GM12878 (cell line): ENCODE results near the gene PALD1. TPM values are rescaled to one million over a fixed set of nuclear protein-coding genes. Genes with fewer than 3 reads are reported as not detected.

ENCODE experiments used
- BHLHE40 ChIP-seq, 2 experiments: fragments of 450-650 bp in 1 of 2; IDR thresholded peaks; 2 replicates each; pipeline ENCODE4 v1.6.1; 2011 to 2017; ENCODE audit warnings: low read depth in 2 of 2, borderline replicate concordance in 1 of 2, improper control_type of control experiment in 1 of 2, low read length in 1 of 2, mild to moderate bottlenecking in 1 of 2
- EED ChIP-seq: sonication (generic); IDR thresholded peaks from 2 replicates; pipeline ENCODE4 v1.6.1; 2016; ENCODE audit warnings: antibody characterized with exemption, low read depth
- EP300 ChIP-seq, 2 experiments: fragments of 150-350 bp in 1 of 2; IDR thresholded peaks; 2 replicates each; pipeline ENCODE4 v1.6.1; 2011 to 2012; ENCODE audit warnings: low read depth in 2 of 2, low read length in 2 of 2, borderline replicate concordance in 1 of 2, improper control_type of control experiment in 1 of 2, inconsistent platforms in 1 of 2; ENCODE audit not compliant: control insufficient read depth in 1 of 2
- FOS ChIP-seq: IDR thresholded peaks from 3 replicates; pipeline ENCODE4 v1.6.1; 2011; ENCODE audit warnings: borderline replicate concordance; ENCODE audit not compliant: insufficient read length; ENCODE audit errors: extremely low read depth
- FOXK2 ChIP-seq: fragments of 450-650 bp; IDR thresholded peaks from 2 replicates; pipeline ENCODE4 v1.6.1; 2017; ENCODE audit warnings: mild to moderate bottlenecking, moderate library complexity
- HDAC2 ChIP-seq: fragments of 200-600 bp; sonication (generic); IDR thresholded peaks from 2 replicates; pipeline ENCODE4 v1.6.1; 2017
- LARP7 ChIP-seq: fragments of 450-650 bp; IDR thresholded peaks from 2 replicates; pipeline ENCODE4 v1.6.1; 2017; ENCODE audit warnings: mild to moderate bottlenecking
- MEF2B ChIP-seq: fragments of 450-650 bp; IDR thresholded peaks from 2 replicates; pipeline ENCODE4 v1.6.1; 2018; ENCODE audit warnings: mild to moderate bottlenecking, moderate library complexity; ENCODE audit not compliant: partially characterized antibody, poor library complexity, severe bottlenecking
- MTA2 ChIP-seq: fragments of 450-650 bp; IDR thresholded peaks from 2 replicates; pipeline ENCODE4 v1.6.1; 2016; ENCODE audit warnings: low read depth, mild to moderate bottlenecking, moderate library complexity
- NFIC ChIP-seq: IDR thresholded peaks from 2 replicates; pipeline ENCODE4 v1.6.1; 2012; ENCODE audit warnings: low read depth, mild to moderate bottlenecking, inconsistent platforms, low read length, moderate library complexity
- NFXL1 ChIP-seq: fragments of 450-650 bp; IDR thresholded peaks from 2 replicates; pipeline ENCODE4 v1.6.1; 2017; ENCODE audit warnings: antibody characterized with exemption, mild to moderate bottlenecking, borderline replicate concordance
- RAD51 ChIP-seq: fragments of 450-650 bp; IDR thresholded peaks from 2 replicates; pipeline ENCODE4 v1.6.1; 2016; ENCODE audit warnings: moderate library complexity, mild to moderate bottlenecking, inconsistent platforms
- SIN3A ChIP-seq: IDR thresholded peaks from 2 replicates; pipeline ENCODE4 v1.6.1; 2012; ENCODE audit warnings: low read depth, low read length, improper control_type of control experiment
- SIX5 ChIP-seq: IDR thresholded peaks from 2 replicates; pipeline ENCODE4 v1.6.1; 2011; ENCODE audit warnings: mild to moderate bottlenecking, low read depth, low read length, moderate library complexity; ENCODE audit not compliant: severe bottlenecking
- SMAD1 ChIP-seq: fragments of 450-650 bp; IDR thresholded peaks from 2 replicates; pipeline ENCODE4 v1.6.1; 2018; ENCODE audit warnings: mild to moderate bottlenecking, low read depth; ENCODE audit not compliant: partially characterized antibody
- ZNF622 ChIP-seq: fragments of 450-650 bp; IDR thresholded peaks from 2 replicates; pipeline ENCODE4 v1.6.1; 2017; ENCODE audit warnings: mild to moderate bottlenecking, inconsistent platforms
- polyA plus RNA-seq, 11 experiments: library from polyadenylated mRNA; depleted of rRNA in 4 of 11; unstranded in 6 of 11; stranded (reverse) in 5 of 11; fragments of >200 nt; fragmentation: Nextera tagmentation in 4 of 11; fragmentation: Illumina TruSeq in 1 of 11; extraction: Ambion mirVana in 4 of 11; extraction: Trizol in 1 of 11; gene quantifications; 1 replicate in 1 of 11; 2 replicates in 10 of 11; pipeline versions ENCODE4 v1.2.1 to v1.2.3, GENCODE V29; 2011 to 2016; ENCODE audit warnings: inconsistent platforms in 2 of 11, missing spikeins in 2 of 11, low read depth in 1 of 11
- total RNA-seq, 4 experiments: library from RNA; depleted of rRNA in 3 of 4; stranded (reverse); fragments of >200 nt in 3 of 4; fragmentation: Illumina TruSeq in 1 of 4; extraction: Trizol in 1 of 4; gene quantifications; 2 replicates each; pipeline versions ENCODE4 v1.2.1 to v1.2.3, GENCODE V29; 2013 to 2021
- TF ChIP-seq, protein P1 (sequence below): IDR thresholded peaks from 2 replicates; pipeline ENCODE4 v1.6.1; 2011; ENCODE audit warnings: low read depth, mild to moderate bottlenecking, low read length, moderate library complexity, borderline replicate concordance; ENCODE audit errors: extremely low read depth
- TF ChIP-seq, protein P2 (sequence below): fragments of 450-650 bp; IDR thresholded peaks from 2 replicates; pipeline ENCODE4 v1.6.1; 2016; ENCODE audit warnings: mild to moderate bottlenecking
- TF ChIP-seq, protein P3 (sequence below): fragments of 450-650 bp; IDR thresholded peaks from 2 replicates; pipeline ENCODE4 v1.6.1; 2016; ENCODE audit warnings: mild to moderate bottlenecking, moderate library complexity, borderline replicate concordance
- TF ChIP-seq, protein P4 (sequence below): fragments of 450-650 bp; conservative IDR thresholded peaks from 2 replicates; pipeline ENCODE4 v1.6.1; 2017; ENCODE audit warnings: mild to moderate bottlenecking, moderate library complexity
- TF ChIP-seq, protein P5 (sequence below): fragments of 150-350 bp; IDR thresholded peaks from 2 replicates; pipeline ENCODE4 v1.6.1; 2014; ENCODE audit warnings: mild to moderate bottlenecking, low read depth, low read length

PALD1 gene
- total and polyA plus RNA-seq, 10 of the 15 experiments (the other 5 are each of a cell fraction or from before 2014, with no cell fraction given) = 0.43 to 20.9 (median 9.0) TPM

DNA sequence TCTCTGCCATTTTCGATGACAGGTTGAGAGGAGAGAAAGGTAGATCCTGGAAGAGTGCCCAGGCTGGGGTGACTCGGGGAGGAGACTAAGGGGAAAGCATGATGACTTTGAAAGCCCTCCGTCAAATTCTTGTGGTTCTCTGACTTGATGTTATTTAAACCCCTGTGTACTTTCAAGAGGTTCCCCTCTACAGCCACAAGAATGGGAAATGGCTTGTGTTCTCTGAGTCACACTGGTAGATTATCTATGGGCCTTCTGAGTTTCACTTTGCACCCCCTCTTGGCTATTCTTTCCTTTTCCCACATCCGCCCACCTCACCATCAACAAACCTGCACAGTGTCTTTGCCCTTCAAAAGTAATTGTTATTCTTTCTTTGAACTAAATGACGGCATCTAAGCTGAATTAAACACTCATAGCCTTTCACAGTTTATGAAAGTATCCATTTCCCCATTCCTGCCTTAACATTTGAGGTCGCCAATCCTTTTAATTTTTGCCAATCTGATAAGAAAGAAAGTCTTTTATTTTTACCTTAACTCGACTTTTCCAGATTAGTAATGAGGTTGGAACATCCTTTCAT lies 99.9 kb downstream of the PALD1 start (continued):
- TF ChIP-seq NFXL1 (no peak), BHLHE40 (IDR thresholded peaks at IDR 0.05; ENCODE audit: borderline replicate concordance in 1 of 2, low read depth in 2 of 2, low read length in 1 of 2) (peak; percentile 78 to 82), SIN3A (no peak), EP300 (IDR thresholded peaks at IDR 0.05; ENCODE audit: borderline replicate concordance in 1 of 2, control insufficient read depth in 1 of 2, low read depth in 2 of 2, low read length in 2 of 2) (peak; percentile 95 to 97), LARP7 (no peak), NFIC (peak; percentile 98), SIX5 (peak; percentile 21), EED (peak; percentile 99), FOXK2 (no peak), HDAC2 (no peak), MTA2 (peak; percentile 98), SMAD1 (peak; percentile 47), FOS (no peak), MEF2B (peak; percentile 87), RAD51 (peak; percentile 63; the same call in 1 of the 2 replicates), ZNF622 (no peak)
- TF ChIP-seq, protein P1, sequence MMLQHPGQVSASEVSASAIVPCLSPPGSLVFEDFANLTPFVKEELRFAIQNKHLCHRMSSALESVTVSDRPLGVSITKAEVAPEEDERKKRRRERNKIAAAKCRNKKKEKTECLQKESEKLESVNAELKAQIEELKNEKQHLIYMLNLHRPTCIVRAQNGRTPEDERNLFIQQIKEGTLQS = no peak
- TF ChIP-seq, protein P2, sequence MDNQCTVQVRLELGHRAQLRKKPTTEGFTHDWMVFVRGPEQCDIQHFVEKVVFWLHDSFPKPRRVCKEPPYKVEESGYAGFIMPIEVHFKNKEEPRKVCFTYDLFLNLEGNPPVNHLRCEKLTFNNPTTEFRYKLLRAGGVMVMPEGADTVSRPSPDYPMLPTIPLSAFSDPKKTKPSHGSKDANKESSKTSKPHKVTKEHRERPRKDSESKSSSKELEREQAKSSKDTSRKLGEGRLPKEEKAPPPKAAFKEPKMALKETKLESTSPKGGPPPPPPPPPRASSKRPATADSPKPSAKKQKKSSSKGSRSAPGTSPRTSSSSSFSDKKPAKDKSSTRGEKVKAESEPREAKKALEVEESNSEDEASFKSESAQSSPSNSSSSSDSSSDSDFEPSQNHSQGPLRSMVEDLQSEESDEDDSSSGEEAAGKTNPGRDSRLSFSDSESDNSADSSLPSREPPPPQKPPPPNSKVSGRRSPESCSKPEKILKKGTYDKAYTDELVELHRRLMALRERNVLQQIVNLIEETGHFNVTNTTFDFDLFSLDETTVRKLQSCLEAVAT = peak; percentile 88
- TF ChIP-seq, protein P3, sequence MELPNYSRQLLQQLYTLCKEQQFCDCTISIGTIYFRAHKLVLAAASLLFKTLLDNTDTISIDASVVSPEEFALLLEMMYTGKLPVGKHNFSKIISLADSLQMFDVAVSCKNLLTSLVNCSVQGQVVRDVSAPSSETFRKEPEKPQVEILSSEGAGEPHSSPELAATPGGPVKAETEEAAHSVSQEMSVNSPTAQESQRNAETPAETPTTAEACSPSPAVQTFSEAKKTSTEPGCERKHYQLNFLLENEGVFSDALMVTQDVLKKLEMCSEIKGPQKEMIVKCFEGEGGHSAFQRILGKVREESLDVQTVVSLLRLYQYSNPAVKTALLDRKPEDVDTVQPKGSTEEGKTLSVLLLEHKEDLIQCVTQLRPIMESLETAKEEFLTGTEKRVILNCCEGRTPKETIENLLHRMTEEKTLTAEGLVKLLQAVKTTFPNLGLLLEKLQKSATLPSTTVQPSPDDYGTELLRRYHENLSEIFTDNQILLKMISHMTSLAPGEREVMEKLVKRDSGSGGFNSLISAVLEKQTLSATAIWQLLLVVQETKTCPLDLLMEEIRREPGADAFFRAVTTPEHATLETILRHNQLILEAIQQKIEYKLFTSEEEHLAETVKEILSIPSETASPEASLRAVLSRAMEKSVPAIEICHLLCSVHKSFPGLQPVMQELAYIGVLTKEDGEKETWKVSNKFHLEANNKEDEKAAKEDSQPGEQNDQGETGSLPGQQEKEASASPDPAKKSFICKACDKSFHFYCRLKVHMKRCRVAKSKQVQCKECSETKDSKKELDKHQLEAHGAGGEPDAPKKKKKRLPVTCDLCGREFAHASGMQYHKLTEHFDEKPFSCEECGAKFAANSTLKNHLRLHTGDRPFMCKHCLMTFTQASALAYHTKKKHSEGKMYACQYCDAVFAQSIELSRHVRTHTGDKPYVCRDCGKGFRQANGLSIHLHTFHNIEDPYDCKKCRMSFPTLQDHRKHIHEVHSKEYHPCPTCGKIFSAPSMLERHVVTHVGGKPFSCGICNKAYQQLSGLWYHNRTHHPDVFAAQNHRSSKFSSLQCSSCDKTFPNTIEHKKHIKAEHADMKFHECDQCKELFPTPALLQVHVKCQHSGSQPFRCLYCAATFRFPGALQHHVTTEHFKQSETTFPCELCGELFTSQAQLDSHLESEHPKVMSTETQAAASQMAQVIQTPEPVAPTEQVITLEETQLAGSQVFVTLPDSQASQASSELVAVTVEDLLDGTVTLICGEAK = no peak; the same call in 1 of the 2 replicates
- TF ChIP-seq, protein P4, sequence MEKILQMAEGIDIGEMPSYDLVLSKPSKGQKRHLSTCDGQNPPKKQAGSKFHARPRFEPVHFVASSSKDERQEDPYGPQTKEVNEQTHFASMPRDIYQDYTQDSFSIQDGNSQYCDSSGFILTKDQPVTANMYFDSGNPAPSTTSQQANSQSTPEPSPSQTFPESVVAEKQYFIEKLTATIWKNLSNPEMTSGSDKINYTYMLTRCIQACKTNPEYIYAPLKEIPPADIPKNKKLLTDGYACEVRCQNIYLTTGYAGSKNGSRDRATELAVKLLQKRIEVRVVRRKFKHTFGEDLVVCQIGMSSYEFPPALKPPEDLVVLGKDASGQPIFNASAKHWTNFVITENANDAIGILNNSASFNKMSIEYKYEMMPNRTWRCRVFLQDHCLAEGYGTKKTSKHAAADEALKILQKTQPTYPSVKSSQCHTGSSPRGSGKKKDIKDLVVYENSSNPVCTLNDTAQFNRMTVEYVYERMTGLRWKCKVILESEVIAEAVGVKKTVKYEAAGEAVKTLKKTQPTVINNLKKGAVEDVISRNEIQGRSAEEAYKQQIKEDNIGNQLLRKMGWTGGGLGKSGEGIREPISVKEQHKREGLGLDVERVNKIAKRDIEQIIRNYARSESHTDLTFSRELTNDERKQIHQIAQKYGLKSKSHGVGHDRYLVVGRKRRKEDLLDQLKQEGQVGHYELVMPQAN = no peak; the same call in 1 of the 2 replicates
- TF ChIP-seq, protein P5, sequence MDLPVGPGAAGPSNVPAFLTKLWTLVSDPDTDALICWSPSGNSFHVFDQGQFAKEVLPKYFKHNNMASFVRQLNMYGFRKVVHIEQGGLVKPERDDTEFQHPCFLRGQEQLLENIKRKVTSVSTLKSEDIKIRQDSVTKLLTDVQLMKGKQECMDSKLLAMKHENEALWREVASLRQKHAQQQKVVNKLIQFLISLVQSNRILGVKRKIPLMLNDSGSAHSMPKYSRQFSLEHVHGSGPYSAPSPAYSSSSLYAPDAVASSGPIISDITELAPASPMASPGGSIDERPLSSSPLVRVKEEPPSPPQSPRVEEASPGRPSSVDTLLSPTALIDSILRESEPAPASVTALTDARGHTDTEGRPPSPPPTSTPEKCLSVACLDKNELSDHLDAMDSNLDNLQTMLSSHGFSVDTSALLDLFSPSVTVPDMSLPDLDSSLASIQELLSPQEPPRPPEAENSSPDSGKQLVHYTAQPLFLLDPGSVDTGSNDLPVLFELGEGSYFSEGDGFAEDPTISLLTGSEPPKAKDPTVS = no peak
